22Rv1 (cell line): ENCODE measurements around the gene CHD9.

Experiments
- H3K27ac ChIP-seq: fragments of 450-650 bp; 2 replicates; pipeline ENCODE4 v1.5.1; 2017
- CTCF ChIP-seq: fragments of 450-650 bp; IDR thresholded peaks from 2 replicates; pipeline ENCODE4 v1.5.1; 2017; ENCODE audit warnings: mild to moderate bottlenecking
- ZFX ChIP-seq: fragments of 450-650 bp; IDR thresholded peaks from 2 replicates; pipeline ENCODE4 v1.6.1; 2017; ENCODE audit warnings: antibody characterized with exemption, borderline replicate concordance

CHD9 gene

GRCh38 chr16:53058882-53059281 is 4.1 kb downstream of the CHD9 start:
- TF ChIP-seq ZFX (no peak), CTCF (no peak)
- H3K27ac ChIP-seq: no peak overlapping the region

- H3K27ac ChIP-seq: no peak overlapping the region
- TF ChIP-seq CTCF (no peak), ZFX (no peak)
Measured at GRCh38 chr16:53059672-53060071, 4.9 kb downstream of the CHD9 start.

GRCh38 chr16:53061256-53061655 is 6.5 kb downstream of the CHD9 start:
- H3K27ac ChIP-seq: no peak overlapping the region
- TF ChIP-seq ZFX (no peak), CTCF (no peak)

- no peak overlapping the region for H3K27ac ChIP-seq
- no peak for TF ChIP-seq ZFX
- TF ChIP-seq CTCF: no peak
Measured at GRCh38 chr16:53061701-53062159, 6.9 kb downstream of the CHD9 start.

- TF ChIP-seq ZFX: no peak
- H3K27ac ChIP-seq: no peak overlapping the region
Measured at GRCh38 chr16:53064081-53064578, 9.3 kb downstream of the CHD9 start.

GRCh38 chr16:53065461-53066061 is 10.8 kb downstream of the CHD9 start:
- TF ChIP-seq CTCF: no peak
- H3K27ac ChIP-seq: no peak overlapping the region

GRCh38 chr16:53067675-53068074 is 12.9 kb downstream of the CHD9 start:
- TF ChIP-seq ZFX (no peak), CTCF (no peak)
- no peak overlapping the region for H3K27ac ChIP-seq

GRCh38 chr16:53068423-53068833 is 13.6 kb downstream of the CHD9 start:
- H3K27ac ChIP-seq: no peak overlapping the region
- TF ChIP-seq CTCF (no peak), ZFX (no peak)
